Keratinocyte (primary cell): ENCODE measurements around the gene ARL6IP5. TPM values are rescaled to one million over a fixed set of nuclear protein-coding genes. Genes with fewer than 3 reads are reported as not detected.

Experiments used
- DNase-seq: peaks from one replicate; pipeline ENCODE4 v3.0.0-alpha.2; 2011; ENCODE audit warnings: low read depth, missing footprints, low spot score
- FAIRE-seq: peaks from 2 replicates; lab custom pipeline; 2011; peaks lifted over from hg19 to GRCh38; lab: Jason Lieb, UNC
- H2AFZ ChIP-seq: 2 replicates; pipeline ENCODE4 v1.6.0; 2012; ENCODE audit warnings: low read length, control low read depth, inconsistent platforms; ENCODE audit not compliant: control insufficient read depth
- H3K27ac ChIP-seq: 2 replicates; pipeline ENCODE4 v1.5.1; 2011; ENCODE audit warnings: low read length; ENCODE audit not compliant: control insufficient read depth, insufficient read depth
- H3K27me3 ChIP-seq: 3 replicates; pipeline ENCODE4 v1.6.0; 2011; ENCODE audit warnings: low read length; ENCODE audit not compliant: control insufficient read depth, insufficient read depth; ENCODE audit errors: extremely low read depth
- H3K36me3 ChIP-seq, 2 experiments: 2 replicates in 1 of 2; 3 replicates in 1 of 2; pipeline ENCODE4 v1.5.1; 2011; ENCODE audit warnings: low read length in 2 of 2, mild to moderate bottlenecking in 1 of 2; ENCODE audit not compliant: control insufficient read depth in 2 of 2, insufficient read depth in 2 of 2; ENCODE audit errors: extremely low read depth in 1 of 2
- H3K4me1 ChIP-seq: 3 replicates; pipeline ENCODE4 v1.5.1; 2011; ENCODE audit warnings: low read length; ENCODE audit not compliant: control insufficient read depth, insufficient read depth; ENCODE audit errors: extremely low read depth
- H3K4me2 ChIP-seq: 3 replicates; pipeline ENCODE4 v1.6.0; 2011; ENCODE audit warnings: low read depth, low read length; ENCODE audit not compliant: control insufficient read depth, insufficient read depth; ENCODE audit errors: extremely low read depth
- H3K4me3 ChIP-seq, 3 experiments: fragments of 200-600 bp in 1 of 3; sonication (generic) in 1 of 3; 2 replicates in 2 of 3; 3 replicates in 1 of 3; pipeline ENCODE4 v1.5.1; 2011 to 2016; ENCODE audit warnings: low read length in 3 of 3, mild to moderate bottlenecking in 3 of 3, control low read depth in 2 of 3, inconsistent platforms in 1 of 3, low read depth in 1 of 3, mixed read lengths in 1 of 3, mixed run types in 1 of 3, moderate library complexity in 1 of 3; ENCODE audit not compliant: control insufficient read depth in 2 of 3, insufficient read depth in 2 of 3; ENCODE audit errors: extremely low read depth in 1 of 3
- H3K79me2 ChIP-seq: 2 replicates; pipeline ENCODE4 v1.6.0; 2012; ENCODE audit warnings: low read length; ENCODE audit not compliant: control insufficient read depth, insufficient read depth
- H3K9ac ChIP-seq: 3 replicates; pipeline ENCODE4 v1.6.0; 2011; ENCODE audit warnings: low read length; ENCODE audit not compliant: control insufficient read depth, insufficient read depth; ENCODE audit errors: extremely low read depth
- H3K9me1 ChIP-seq: 3 replicates; pipeline ENCODE4 v1.6.0; 2011; ENCODE audit warnings: low read length; ENCODE audit not compliant: control insufficient read depth, insufficient read depth; ENCODE audit errors: extremely low read depth
- H3K9me3 ChIP-seq: 2 replicates; pipeline ENCODE4 v1.5.1; 2012; ENCODE audit warnings: low read depth, low read length; ENCODE audit not compliant: control insufficient read depth
- H4K20me1 ChIP-seq: 3 replicates; pipeline ENCODE4 v1.6.0; 2011; ENCODE audit warnings: low read length; ENCODE audit not compliant: control insufficient read depth, insufficient read depth; ENCODE audit errors: extremely low read depth
- EZH2 ChIP-seq: IDR thresholded peaks from one replicate; pipeline ENCODE4 v1.6.1; 2012; ENCODE audit warnings: inconsistent platforms, mild to moderate bottlenecking, low read length, moderate library complexity
- dilution Hi-C: fragments of 300-500 bp; cut with MboI; formaldehyde crosslinking; loops from one replicate; pipeline ENCODE4 v1.7.0; 2020; ENCODE audit warnings: low sequenced_read_pairs; ENCODE audit not compliant: extremely low pct_ligation_motif_present
- polyA plus RNA-seq, 5 experiments: library from polyadenylated mRNA; depleted of rRNA in 3 of 5; stranded (reverse) in 3 of 5; stranded (forward) in 1 of 5; unstranded in 1 of 5; fragments of >200 nt; gene quantifications; 1 replicate in 1 of 5; 2 replicates in 3 of 5; 3 replicates in 1 of 5; pipeline versions ENCODE4 v1.2.1 to v1.2.3, GENCODE V29; 2011 to 2012; ENCODE audit warnings: missing spikeins in 2 of 5, low read depth in 1 of 5, low replicate concordance in 1 of 5
- TF ChIP-seq, protein P1 (sequence below), 3 experiments: IDR thresholded peaks in 1 of 3; conservative IDR thresholded peaks in 1 of 3; optimal IDR thresholded peaks in 1 of 3; 2 replicates in 2 of 3; 3 replicates in 1 of 3; pipeline versions ENCODE3 to v1.5.1; 2011; ENCODE audit warnings: low read length in 3 of 3, mild to moderate bottlenecking in 3 of 3, moderate library complexity in 2 of 3, control low read depth in 1 of 3, inconsistent platforms in 1 of 3; ENCODE audit not compliant: insufficient read depth in 2 of 3; ENCODE audit errors: extremely low read depth in 1 of 3

The ARL6IP5 gene
- polyA plus RNA-seq, 1 donor (not counting 4 experiments of a cell fraction or from before 2014, with no cell fraction given) = 112 TPM

DNA sequence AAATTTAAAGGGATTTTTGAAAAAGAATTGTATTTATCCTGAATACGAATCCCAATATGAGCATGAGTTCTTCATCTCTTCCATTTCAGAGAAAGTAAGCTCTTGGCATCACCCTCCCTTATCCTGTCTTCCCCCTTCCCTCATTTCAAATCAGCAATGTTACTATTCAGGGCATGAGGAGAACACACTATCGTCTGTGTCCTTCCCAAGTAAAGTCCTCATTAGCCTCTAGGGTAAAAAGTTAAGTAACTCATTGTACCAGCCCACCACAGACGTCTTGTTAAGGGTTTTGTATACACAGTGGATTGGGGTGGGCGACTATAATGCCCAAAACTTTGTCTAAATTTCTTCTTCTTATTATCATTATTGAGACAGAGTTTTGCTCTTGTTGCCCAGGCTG lies 14.8 kb downstream of the ARL6IP5 start:
- H3K4me3 ChIP-seq = no peak overlapping the region
- no peak for TF ChIP-seq EZH2
- TF ChIP-seq, protein P1, sequence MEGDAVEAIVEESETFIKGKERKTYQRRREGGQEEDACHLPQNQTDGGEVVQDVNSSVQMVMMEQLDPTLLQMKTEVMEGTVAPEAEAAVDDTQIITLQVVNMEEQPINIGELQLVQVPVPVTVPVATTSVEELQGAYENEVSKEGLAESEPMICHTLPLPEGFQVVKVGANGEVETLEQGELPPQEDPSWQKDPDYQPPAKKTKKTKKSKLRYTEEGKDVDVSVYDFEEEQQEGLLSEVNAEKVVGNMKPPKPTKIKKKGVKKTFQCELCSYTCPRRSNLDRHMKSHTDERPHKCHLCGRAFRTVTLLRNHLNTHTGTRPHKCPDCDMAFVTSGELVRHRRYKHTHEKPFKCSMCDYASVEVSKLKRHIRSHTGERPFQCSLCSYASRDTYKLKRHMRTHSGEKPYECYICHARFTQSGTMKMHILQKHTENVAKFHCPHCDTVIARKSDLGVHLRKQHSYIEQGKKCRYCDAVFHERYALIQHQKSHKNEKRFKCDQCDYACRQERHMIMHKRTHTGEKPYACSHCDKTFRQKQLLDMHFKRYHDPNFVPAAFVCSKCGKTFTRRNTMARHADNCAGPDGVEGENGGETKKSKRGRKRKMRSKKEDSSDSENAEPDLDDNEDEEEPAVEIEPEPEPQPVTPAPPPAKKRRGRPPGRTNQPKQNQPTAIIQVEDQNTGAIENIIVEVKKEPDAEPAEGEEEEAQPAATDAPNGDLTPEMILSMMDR (optimal IDR thresholded peaks at IDR 0.05 in 1 of 3, IDR thresholded peaks at IDR 0.05 in 1 of 3, conservative IDR thresholded peaks at IDR 0.05 in 1 of 3; ENCODE audit: extremely low read depth in 1 of 3, insufficient read depth in 2 of 3, low read length in 3 of 3) = no peak
- dilution Hi-C loops = no loop called here
- H3K9me3 ChIP-seq = no peaks in the 10 kb centered on the region
- H3K9me1 ChIP-seq = no peaks in the 10 kb centered on the region
- no peak overlapping the region for H3K9ac ChIP-seq
- peaks cover 13% of the 10 kb centered on the region for H3K79me2 ChIP-seq
- H3K36me3 ChIP-seq = peaks cover 3 to 19% of the 10 kb centered on the region in 2 experiments
- no peak overlapping the region for H2AFZ ChIP-seq
- DNase-seq = no peak
- no peak overlapping the region for H3K4me2 ChIP-seq
- no peaks in the 10 kb centered on the region for H4K20me1 ChIP-seq
- FAIRE-seq = no peak
- H3K27me3 ChIP-seq = no peaks in the 10 kb centered on the region
- H3K27ac ChIP-seq = no peak overlapping the region
- H3K4me1 ChIP-seq = peaks cover 7% of the 10 kb centered on the region

DNA sequence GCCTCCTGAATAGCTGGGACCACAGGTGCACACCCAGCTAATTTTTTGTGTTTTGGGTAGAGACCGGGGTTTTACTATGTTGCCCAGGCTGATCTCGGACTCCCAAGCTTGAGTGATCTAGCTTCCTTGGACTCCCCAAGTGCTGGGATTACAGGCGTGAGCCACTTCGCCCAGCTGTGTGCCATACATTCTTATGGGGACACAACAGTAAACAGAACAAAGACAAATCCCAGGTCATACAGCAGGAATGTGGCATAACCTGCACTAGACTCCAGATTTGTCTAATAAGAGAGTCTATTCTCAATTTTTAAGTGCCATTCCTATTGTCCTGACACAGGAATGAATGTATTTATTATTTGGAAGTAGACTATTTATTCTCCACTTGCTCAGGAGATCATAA lies 17.6 kb downstream of the ARL6IP5 start:
- no peak overlapping the region for H3K9ac ChIP-seq
- H3K4me1 ChIP-seq = peaks cover 4% of the 10 kb centered on the region
- H3K4me2 ChIP-seq = no peak overlapping the region
- H4K20me1 ChIP-seq = no peaks in the 10 kb centered on the region
- no peak overlapping the region for H3K27ac ChIP-seq
- no peak for DNase-seq
- TF ChIP-seq, protein P1 (optimal IDR thresholded peaks at IDR 0.05 in 1 of 3, IDR thresholded peaks at IDR 0.05 in 1 of 3, conservative IDR thresholded peaks at IDR 0.05 in 1 of 3; ENCODE audit: extremely low read depth in 1 of 3, insufficient read depth in 2 of 3, low read length in 3 of 3) = no peak
- TF ChIP-seq EZH2 = no peak
- no peaks in the 10 kb centered on the region for H3K9me3 ChIP-seq
- no peak overlapping the region for H3K4me3 ChIP-seq
- no peak overlapping the region for H2AFZ ChIP-seq
- no peaks in the 10 kb centered on the region for H3K27me3 ChIP-seq
- dilution Hi-C loops = no loop called here
- H3K79me2 ChIP-seq = peaks cover 9% of the 10 kb centered on the region
- FAIRE-seq = no peak
- H3K9me1 ChIP-seq = no peaks in the 10 kb centered on the region
- H3K36me3 ChIP-seq = peaks cover 4 to 18% of the 10 kb centered on the region in 2 experiments
